ENCODE measurements around the gene TSPAN15.

Gene TSPAN15

GRCh38 chr10:69463886-69464285 lies 12.6 kb downstream of the TSPAN15 start:
- Histone ChIP-seq H3K4me2 (ENCODE audit: low read length) (no peak overlapping the region), H3K79me2 (no peaks in the 10 kb centered on the region)

GRCh38 chr10:69464401-69464800 lies 13.1 kb downstream of the TSPAN15 start:
- Histone ChIP-seq H2AFZ (no peak overlapping the region), H3K36me3 (ENCODE audit: control insufficient read depth, insufficient read depth, low read length) (no peaks in the 10 kb centered on the region), H3K4me1 (no peaks in the 10 kb centered on the region), H3K4me2 (ENCODE audit: low read length) (no peak overlapping the region), H3K27me3 (ENCODE audit: control insufficient read depth, insufficient read depth, low read length) (no peaks in the 10 kb centered on the region), H3K4me3 (ENCODE audit: low read depth, low read length) (no peak overlapping the region), H3K79me2 (no peaks in the 10 kb centered on the region), H3K9ac (no peak overlapping the region), H3K9me3 (ENCODE audit: control insufficient read depth, low read length) (no peaks in the 10 kb centered on the region), H3K27ac (no peak overlapping the region)
- no peak for TF ChIP-seq CTCF (IDR thresholded peaks at IDR 0.05)

More at GRCh38 chr10:69463886-69464285, 12.6 kb downstream of the TSPAN15 start:
- H3K36me3 ChIP-seq (ENCODE audit: control insufficient read depth, insufficient read depth, low read length), result no peaks in the 10 kb centered on the region
- no peak overlapping the region for H3K4me3 ChIP-seq (ENCODE audit: low read depth, low read length)
- no peak for TF ChIP-seq CTCF (IDR thresholded peaks at IDR 0.05)
- no peak overlapping the region for H3K27ac ChIP-seq
- H2AFZ ChIP-seq, result no peak overlapping the region
- no peak overlapping the region for H3K9ac ChIP-seq
- H3K4me1 ChIP-seq, result no peaks in the 10 kb centered on the region
- no peaks in the 10 kb centered on the region for H3K9me3 ChIP-seq (ENCODE audit: control insufficient read depth, low read length)
- H3K27me3 ChIP-seq (ENCODE audit: control insufficient read depth, insufficient read depth, low read length), result no peaks in the 10 kb centered on the region

- no peaks in the 10 kb centered on the region for H3K79me2 ChIP-seq
- H3K36me3 ChIP-seq (ENCODE audit: control insufficient read depth, insufficient read depth, low read length), result no peaks in the 10 kb centered on the region
- H3K27me3 ChIP-seq (ENCODE audit: control insufficient read depth, insufficient read depth, low read length), result no peaks in the 10 kb centered on the region
- no peak overlapping the region for H3K4me3 ChIP-seq (ENCODE audit: low read depth, low read length)
- H3K9me3 ChIP-seq (ENCODE audit: control insufficient read depth, low read length), result no peaks in the 10 kb centered on the region
- no peak overlapping the region for H3K9ac ChIP-seq
- H3K4me2 ChIP-seq (ENCODE audit: low read length), result no peak overlapping the region
- H2AFZ ChIP-seq, result no peak overlapping the region
- TF ChIP-seq CTCF (IDR thresholded peaks at IDR 0.05), result no peak
- H3K4me1 ChIP-seq, result no peaks in the 10 kb centered on the region
- no peak overlapping the region for H3K27ac ChIP-seq
These were observed 13.6 kb downstream of the TSPAN15 start for GRCh38 chr10:69464801-69465401.

GRCh38 chr10:69465457-69466157 lies 14.3 kb downstream of the TSPAN15 start:
- Histone ChIP-seq H3K27ac (no peak overlapping the region), H3K27me3 (ENCODE audit: control insufficient read depth, insufficient read depth, low read length) (no peaks in the 10 kb centered on the region), H3K4me1 (no peaks in the 10 kb centered on the region), H3K4me2 (ENCODE audit: low read length) (no peak overlapping the region), H3K9ac (no peak overlapping the region), H3K9me3 (ENCODE audit: control insufficient read depth, low read length) (no peaks in the 10 kb centered on the region), H3K79me2 (no peaks in the 10 kb centered on the region), H2AFZ (no peak overlapping the region), H3K36me3 (ENCODE audit: control insufficient read depth, insufficient read depth, low read length) (no peaks in the 10 kb centered on the region), H3K4me3 (ENCODE audit: low read depth, low read length) (no peak overlapping the region)
- TF ChIP-seq CTCF (IDR thresholded peaks at IDR 0.05), result no peak

- H3K9me3 ChIP-seq (ENCODE audit: control insufficient read depth, low read length), result no peaks in the 10 kb centered on the region
- H3K27me3 ChIP-seq (ENCODE audit: control insufficient read depth, insufficient read depth, low read length), result no peaks in the 10 kb centered on the region
- H3K9ac ChIP-seq, result no peak overlapping the region
- no peak overlapping the region for H3K4me2 ChIP-seq (ENCODE audit: low read length)
- no peaks in the 10 kb centered on the region for H3K79me2 ChIP-seq
- TF ChIP-seq CTCF (IDR thresholded peaks at IDR 0.05), result no peak
- H3K27ac ChIP-seq, result no peak overlapping the region
- H3K36me3 ChIP-seq (ENCODE audit: control insufficient read depth, insufficient read depth, low read length), result no peaks in the 10 kb centered on the region
- H3K4me3 ChIP-seq (ENCODE audit: low read depth, low read length), result no peak overlapping the region
- no peaks in the 10 kb centered on the region for H3K4me1 ChIP-seq
- H2AFZ ChIP-seq, result no peak overlapping the region
These were observed 14.9 kb downstream of the TSPAN15 start for GRCh38 chr10:69466158-69466490.

Data from parathyroid adenoma (tissue), 2 donors.